Measurements from ENCODE around the gene DHRSX. TPM values are rescaled to one million over a fixed set of nuclear protein-coding genes. Genes with fewer than 3 reads are reported as not detected.
A peak's percentile ranks its signal among the peaks of the same experiment; 100 is the strongest.

DHRSX gene
- total and polyA plus RNA-seq, 9 of the 15 experiments (the other 6 are each of a cell fraction or from before 2014, with no cell fraction given): 0.59 to 11.0 (median 6.2) TPM

DNA sequence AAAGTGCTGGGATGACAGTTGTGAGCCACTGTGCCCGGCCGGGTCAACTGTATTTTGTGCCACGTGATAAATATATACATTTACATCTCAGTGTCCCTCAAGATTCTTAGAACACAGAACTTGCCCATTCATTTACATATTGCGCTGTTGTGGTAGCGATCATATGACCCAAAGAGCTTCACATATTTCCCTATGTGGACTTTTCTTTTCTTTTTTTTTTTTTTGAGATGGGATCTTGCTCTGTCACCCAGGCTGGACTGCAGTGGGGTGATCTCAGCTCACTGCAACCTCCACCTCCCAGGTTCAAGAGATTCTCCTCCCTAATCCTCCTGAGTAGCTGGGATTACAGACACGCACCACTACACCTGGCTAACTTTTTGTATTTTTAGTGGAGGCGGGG, 180.7 kb downstream of the DHRSX start (continued):
- TF ChIP-seq, protein P1, sequence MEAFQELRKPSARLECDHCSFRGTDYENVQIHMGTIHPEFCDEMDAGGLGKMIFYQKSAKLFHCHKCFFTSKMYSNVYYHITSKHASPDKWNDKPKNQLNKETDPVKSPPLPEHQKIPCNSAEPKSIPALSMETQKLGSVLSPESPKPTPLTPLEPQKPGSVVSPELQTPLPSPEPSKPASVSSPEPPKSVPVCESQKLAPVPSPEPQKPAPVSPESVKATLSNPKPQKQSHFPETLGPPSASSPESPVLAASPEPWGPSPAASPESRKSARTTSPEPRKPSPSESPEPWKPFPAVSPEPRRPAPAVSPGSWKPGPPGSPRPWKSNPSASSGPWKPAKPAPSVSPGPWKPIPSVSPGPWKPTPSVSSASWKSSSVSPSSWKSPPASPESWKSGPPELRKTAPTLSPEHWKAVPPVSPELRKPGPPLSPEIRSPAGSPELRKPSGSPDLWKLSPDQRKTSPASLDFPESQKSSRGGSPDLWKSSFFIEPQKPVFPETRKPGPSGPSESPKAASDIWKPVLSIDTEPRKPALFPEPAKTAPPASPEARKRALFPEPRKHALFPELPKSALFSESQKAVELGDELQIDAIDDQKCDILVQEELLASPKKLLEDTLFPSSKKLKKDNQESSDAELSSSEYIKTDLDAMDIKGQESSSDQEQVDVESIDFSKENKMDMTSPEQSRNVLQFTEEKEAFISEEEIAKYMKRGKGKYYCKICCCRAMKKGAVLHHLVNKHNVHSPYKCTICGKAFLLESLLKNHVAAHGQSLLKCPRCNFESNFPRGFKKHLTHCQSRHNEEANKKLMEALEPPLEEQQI (IDR thresholded peaks at IDR 0.05): no peak
- TF ChIP-seq SMARCE1 (IDR thresholded peaks at IDR 0.05) (0 out of 2 replicates have a peak, but pooled peaks have one; percentile 15), ZNF79 (CRISPR knock-in tag; IDR thresholded peaks at IDR 0.05; ENCODE audit: low read depth) (no peak), NCOA2 (IDR thresholded peaks at IDR 0.05; ENCODE audit: partially characterized antibody in 2 of 2) (no peak), SLC30A9 (CRISPR knock-in tag; IDR thresholded peaks at IDR 0.05) (no peak), KLF13 (tag; IDR thresholded peaks at IDR 0.05; ENCODE audit: borderline replicate concordance, low read depth) (no peak), ZNF3 (CRISPR knock-in tag; IDR thresholded peaks at IDR 0.05) (no peak), ZKSCAN8 (CRISPR knock-in tag; IDR thresholded peaks at IDR 0.05) (no peak), NR1H2 (CRISPR knock-in tag; IDR thresholded peaks at IDR 0.05) (no peak), POLR3A (IDR thresholded peaks at IDR 0.05; ENCODE audit: borderline replicate concordance, extremely low read depth, insufficient read depth, insufficient read length) (no peak), ILK (tag; IDR thresholded peaks at IDR 0.05; ENCODE audit: borderline replicate concordance, low read depth) (no peak), ZNF384 (IDR thresholded peaks at IDR 0.05; ENCODE audit: low read depth, low read length) (peak; percentile 71), TRIM24 (IDR thresholded peaks at IDR 0.05) (peak; percentile 50 to 61; a peak in 3 of 4 replicates), ETV6 (IDR thresholded peaks at IDR 0.05; ENCODE audit: borderline replicate concordance in 1 of 2, low read depth in 2 of 2, low read length in 1 of 2) (no peak), ETV6 (CRISPR knock-in tag; IDR thresholded peaks at IDR 0.05; ENCODE audit: borderline replicate concordance) (no peak), CBFB (CRISPR knock-in tag; IDR thresholded peaks at IDR 0.05) (no peak), ESRRA (IDR thresholded peaks at IDR 0.05; ENCODE audit: borderline replicate concordance, low read depth) (no peak), IRF2 (CRISPR knock-in tag; IDR thresholded peaks at IDR 0.05) (no peak), EP400 (IDR thresholded peaks at IDR 0.05) (no peak)
- TF ChIP-seq, protein P2, sequence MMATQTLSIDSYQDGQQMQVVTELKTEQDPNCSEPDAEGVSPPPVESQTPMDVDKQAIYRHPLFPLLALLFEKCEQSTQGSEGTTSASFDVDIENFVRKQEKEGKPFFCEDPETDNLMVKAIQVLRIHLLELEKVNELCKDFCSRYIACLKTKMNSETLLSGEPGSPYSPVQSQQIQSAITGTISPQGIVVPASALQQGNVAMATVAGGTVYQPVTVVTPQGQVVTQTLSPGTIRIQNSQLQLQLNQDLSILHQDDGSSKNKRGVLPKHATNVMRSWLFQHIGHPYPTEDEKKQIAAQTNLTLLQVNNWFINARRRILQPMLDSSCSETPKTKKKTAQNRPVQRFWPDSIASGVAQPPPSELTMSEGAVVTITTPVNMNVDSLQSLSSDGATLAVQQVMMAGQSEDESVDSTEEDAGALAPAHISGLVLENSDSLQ (IDR thresholded peaks at IDR 0.05): 0 out of 2 replicates have a peak, but pooled peaks have one; percentile 19
- TF ChIP-seq, protein P3, sequence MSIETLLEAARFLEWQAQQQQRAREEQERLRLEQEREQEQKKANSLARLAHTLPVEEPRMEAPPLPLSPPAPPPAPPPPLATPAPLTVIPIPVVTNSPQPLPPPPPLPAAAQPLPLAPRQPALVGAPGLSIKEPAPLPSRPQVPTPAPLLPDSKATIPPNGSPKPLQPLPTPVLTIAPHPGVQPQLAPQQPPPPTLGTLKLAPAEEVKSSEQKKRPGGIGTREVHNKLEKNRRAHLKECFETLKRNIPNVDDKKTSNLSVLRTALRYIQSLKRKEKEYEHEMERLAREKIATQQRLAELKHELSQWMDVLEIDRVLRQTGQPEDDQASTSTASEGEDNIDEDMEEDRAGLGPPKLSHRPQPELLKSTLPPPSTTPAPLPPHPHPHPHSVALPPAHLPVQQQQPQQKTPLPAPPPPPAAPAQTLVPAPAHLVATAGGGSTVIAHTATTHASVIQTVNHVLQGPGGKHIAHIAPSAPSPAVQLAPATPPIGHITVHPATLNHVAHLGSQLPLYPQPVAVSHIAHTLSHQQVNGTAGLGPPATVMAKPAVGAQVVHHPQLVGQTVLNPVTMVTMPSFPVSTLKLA (conservative IDR thresholded peaks at IDR 0.05): no peak
